Measurements from ENCODE around the gene EVI5L. TPM values are rescaled to one million over a fixed set of nuclear protein-coding genes. Genes with fewer than 3 reads are reported as not detected.

EVI5L gene
- total RNA-seq, 1 experiment from 2014 or later, result 6.4 TPM

DNA sequence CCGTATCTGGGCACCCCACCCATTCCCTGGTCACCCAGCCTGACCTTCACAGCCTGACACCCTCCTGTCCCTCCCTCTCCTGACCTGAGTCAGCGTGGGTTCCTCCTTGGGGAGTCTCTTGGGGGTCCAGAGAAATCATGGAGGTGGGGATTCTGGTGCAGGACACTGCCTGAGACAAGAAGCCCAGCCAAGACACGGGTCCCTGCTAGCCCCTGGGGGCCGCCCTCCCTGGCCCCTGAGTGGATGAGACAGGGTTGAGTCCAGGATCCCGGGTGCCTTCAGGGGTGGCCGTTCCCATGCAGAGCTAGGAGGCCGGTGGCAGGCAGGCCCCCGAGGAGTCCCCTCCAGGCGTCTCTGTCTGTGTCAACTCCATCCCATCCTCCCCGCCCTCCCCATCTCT, 75.2 kb downstream of the EVI5L start:
- intact Hi-C loops (cut with micrococcal nuclease; ENCODE audit: unreplicated experiment) (no loop called here), in situ Hi-C loops (cut with HindIII; ENCODE audit: low pct_unique_long_range_greater_than_20kb, low sequenced_read_pairs) (no loop called here)
- no TSS peak for BruUV-seq (replicated peaks)
- ATAC-seq, result no peak
- no peaks in the 10 kb centered on the region for H3K27me3 ChIP-seq (ENCODE audit: control insufficient read depth, insufficient read depth, low read length)
- ChIA-PET CTCF (no interaction called here), POLR2A (no interaction called here)
- H3K9me3 ChIP-seq (ENCODE audit: control insufficient read depth, insufficient read depth, low read depth, low read length), result no peaks in the 10 kb centered on the region
- peak overlapping the region; percentile 80 to 82 for H3K4me3 ChIP-seq (ENCODE audit: low read depth in 2 of 2, low read length in 2 of 2)
- peaks cover 6% of the 10 kb centered on the region; the same call in 1 of the 2 replicates for H3K4me1 ChIP-seq (ENCODE audit: control insufficient read depth, insufficient read depth, low read length)
- H3K36me3 ChIP-seq (ENCODE audit: control insufficient read depth, insufficient read depth, low read length), result no peaks in the 10 kb centered on the region; the same call in 1 of the 2 replicates
- H3K27ac ChIP-seq (ENCODE audit: low read length), result peak overlapping the region; percentile 84; the same call in 1 of the 2 replicates
- no peak for DNase-seq (ENCODE audit: low read depth, low spot score)
- TF ChIP-seq, protein P1, sequence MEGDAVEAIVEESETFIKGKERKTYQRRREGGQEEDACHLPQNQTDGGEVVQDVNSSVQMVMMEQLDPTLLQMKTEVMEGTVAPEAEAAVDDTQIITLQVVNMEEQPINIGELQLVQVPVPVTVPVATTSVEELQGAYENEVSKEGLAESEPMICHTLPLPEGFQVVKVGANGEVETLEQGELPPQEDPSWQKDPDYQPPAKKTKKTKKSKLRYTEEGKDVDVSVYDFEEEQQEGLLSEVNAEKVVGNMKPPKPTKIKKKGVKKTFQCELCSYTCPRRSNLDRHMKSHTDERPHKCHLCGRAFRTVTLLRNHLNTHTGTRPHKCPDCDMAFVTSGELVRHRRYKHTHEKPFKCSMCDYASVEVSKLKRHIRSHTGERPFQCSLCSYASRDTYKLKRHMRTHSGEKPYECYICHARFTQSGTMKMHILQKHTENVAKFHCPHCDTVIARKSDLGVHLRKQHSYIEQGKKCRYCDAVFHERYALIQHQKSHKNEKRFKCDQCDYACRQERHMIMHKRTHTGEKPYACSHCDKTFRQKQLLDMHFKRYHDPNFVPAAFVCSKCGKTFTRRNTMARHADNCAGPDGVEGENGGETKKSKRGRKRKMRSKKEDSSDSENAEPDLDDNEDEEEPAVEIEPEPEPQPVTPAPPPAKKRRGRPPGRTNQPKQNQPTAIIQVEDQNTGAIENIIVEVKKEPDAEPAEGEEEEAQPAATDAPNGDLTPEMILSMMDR (IDR thresholded peaks at IDR 0.05), result no peak
- TF ChIP-seq POLR2AphosphoS5 (IDR thresholded peaks at IDR 0.05; ENCODE audit: low read depth, low read length), result no peak
- TF ChIP-seq TCF7L2 (IDR thresholded peaks at IDR 0.05; ENCODE audit: low read depth, low read length), result no peak
- TF ChIP-seq, protein P2, sequence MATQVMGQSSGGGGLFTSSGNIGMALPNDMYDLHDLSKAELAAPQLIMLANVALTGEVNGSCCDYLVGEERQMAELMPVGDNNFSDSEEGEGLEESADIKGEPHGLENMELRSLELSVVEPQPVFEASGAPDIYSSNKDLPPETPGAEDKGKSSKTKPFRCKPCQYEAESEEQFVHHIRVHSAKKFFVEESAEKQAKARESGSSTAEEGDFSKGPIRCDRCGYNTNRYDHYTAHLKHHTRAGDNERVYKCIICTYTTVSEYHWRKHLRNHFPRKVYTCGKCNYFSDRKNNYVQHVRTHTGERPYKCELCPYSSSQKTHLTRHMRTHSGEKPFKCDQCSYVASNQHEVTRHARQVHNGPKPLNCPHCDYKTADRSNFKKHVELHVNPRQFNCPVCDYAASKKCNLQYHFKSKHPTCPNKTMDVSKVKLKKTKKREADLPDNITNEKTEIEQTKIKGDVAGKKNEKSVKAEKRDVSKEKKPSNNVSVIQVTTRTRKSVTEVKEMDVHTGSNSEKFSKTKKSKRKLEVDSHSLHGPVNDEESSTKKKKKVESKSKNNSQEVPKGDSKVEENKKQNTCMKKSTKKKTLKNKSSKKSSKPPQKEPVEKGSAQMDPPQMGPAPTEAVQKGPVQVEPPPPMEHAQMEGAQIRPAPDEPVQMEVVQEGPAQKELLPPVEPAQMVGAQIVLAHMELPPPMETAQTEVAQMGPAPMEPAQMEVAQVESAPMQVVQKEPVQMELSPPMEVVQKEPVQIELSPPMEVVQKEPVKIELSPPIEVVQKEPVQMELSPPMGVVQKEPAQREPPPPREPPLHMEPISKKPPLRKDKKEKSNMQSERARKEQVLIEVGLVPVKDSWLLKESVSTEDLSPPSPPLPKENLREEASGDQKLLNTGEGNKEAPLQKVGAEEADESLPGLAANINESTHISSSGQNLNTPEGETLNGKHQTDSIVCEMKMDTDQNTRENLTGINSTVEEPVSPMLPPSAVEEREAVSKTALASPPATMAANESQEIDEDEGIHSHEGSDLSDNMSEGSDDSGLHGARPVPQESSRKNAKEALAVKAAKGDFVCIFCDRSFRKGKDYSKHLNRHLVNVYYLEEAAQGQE (IDR thresholded peaks at IDR 0.05; ENCODE audit: insufficient read depth in 1 of 2, low read depth in 2 of 2, low read length in 1 of 2), result no peak
- TF ChIP-seq SIN3A (IDR thresholded peaks at IDR 0.05; ENCODE audit: borderline replicate concordance, insufficient read depth, low read depth, low read length), result no peak

DNA sequence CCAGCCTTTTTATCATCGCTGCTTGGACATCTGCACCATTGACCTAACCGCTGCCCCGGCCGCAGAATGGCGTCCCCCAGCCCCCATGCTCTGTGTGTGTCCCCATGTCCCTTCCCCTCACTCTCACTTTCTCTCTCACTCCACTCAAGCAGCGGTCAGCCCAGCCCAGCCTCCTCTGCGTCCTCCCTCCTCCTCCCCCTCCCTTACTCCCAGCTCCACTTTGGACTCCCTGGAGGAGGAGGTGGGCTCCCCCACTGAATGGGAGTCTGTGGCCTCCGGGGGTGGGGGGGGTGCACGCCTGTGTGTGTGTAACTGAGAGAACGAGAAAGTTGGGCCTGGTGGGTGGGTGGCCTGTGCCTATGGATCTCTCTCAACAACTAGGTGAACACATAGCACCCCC, 75.8 kb downstream of the EVI5L start:
- in situ Hi-C loops (cut with HindIII; ENCODE audit: low pct_unique_long_range_greater_than_20kb, low sequenced_read_pairs), result no loop called here
- DNase-seq (ENCODE audit: low read depth, low spot score), result no peak
- Histone ChIP-seq H3K4me3 (ENCODE audit: low read depth in 2 of 2, low read length in 2 of 2) (no peak overlapping the region), H3K27ac (ENCODE audit: low read length) (no peak overlapping the region), H3K27me3 (ENCODE audit: control insufficient read depth, insufficient read depth, low read length) (no peaks in the 10 kb centered on the region), H3K36me3 (ENCODE audit: control insufficient read depth, insufficient read depth, low read length) (no peaks in the 10 kb centered on the region; the same call in 1 of the 2 replicates), H3K9me3 (ENCODE audit: control insufficient read depth, insufficient read depth, low read depth, low read length) (no peaks in the 10 kb centered on the region), H3K4me1 (ENCODE audit: control insufficient read depth, insufficient read depth, low read length) (peaks cover 6% of the 10 kb centered on the region; the same call in 1 of the 2 replicates)
- no peak for ATAC-seq
- CTCF ChIA-PET, result no interaction called here
- BruUV-seq (replicated peaks), result no TSS peak
- intact Hi-C loops (cut with micrococcal nuclease; ENCODE audit: unreplicated experiment), result no loop called here
- TF ChIP-seq, protein P2 (IDR thresholded peaks at IDR 0.05; ENCODE audit: insufficient read depth in 1 of 2, low read depth in 2 of 2, low read length in 1 of 2), result no peak
- TF ChIP-seq, protein P1 (IDR thresholded peaks at IDR 0.05), result no peak
- TF ChIP-seq SIN3A (IDR thresholded peaks at IDR 0.05; ENCODE audit: borderline replicate concordance, insufficient read depth, low read depth, low read length) (no peak), TCF7L2 (IDR thresholded peaks at IDR 0.05; ENCODE audit: low read depth, low read length) (no peak), POLR2AphosphoS5 (IDR thresholded peaks at IDR 0.05; ENCODE audit: low read depth, low read length) (no peak)
- POLR2A ChIA-PET, result interaction anchor here (0.6 kb wide), 1 partner anchor 241 kb away, joined by 4 read pairs; no protein-coding TSS in a partner anchor

Measured in Panc1 (cell line).